HCT116 (cell line): ENCODE measurements around the gene CCL15.

Experiments
- ATF3 ChIP-seq: IDR thresholded peaks from 2 replicates; pipeline ENCODE4 v1.6.1; 2012
- CTCF ChIP-seq, 3 experiments: fragments of 200-600 bp in 1 of 3; sonication (generic) in 1 of 3; IDR thresholded peaks in 2 of 3; conservative IDR thresholded peaks in 1 of 3; 2 replicates each; pipeline ENCODE4 v1.5.1; 2012 to 2017; ENCODE audit warnings: low read depth in 2 of 3, low read length in 2 of 3, antibody characterized with exemption in 1 of 3, borderline replicate concordance in 1 of 3, control low read depth in 1 of 3, mild to moderate bottlenecking in 1 of 3, mixed read lengths in 1 of 3, mixed run types in 1 of 3, moderate library complexity in 1 of 3; ENCODE audit not compliant: insufficient read depth in 1 of 3
- EZH2 ChIP-seq: fragments of 200-600 bp; sonication (generic); IDR thresholded peaks from 2 replicates; pipeline ENCODE4 v1.6.1; 2017; ENCODE audit warnings: antibody characterized with exemption, mixed run types
- FOSL1 ChIP-seq: IDR thresholded peaks from 2 replicates; pipeline ENCODE4 v1.6.1; 2012; ENCODE audit warnings: low read depth
- MAX ChIP-seq: IDR thresholded peaks from 2 replicates; pipeline ENCODE4 v1.6.1; 2012
- POLR2A ChIP-seq: IDR thresholded peaks from 2 replicates; pipeline ENCODE4 v1.7.0; 2011; ENCODE audit warnings: borderline replicate concordance; ENCODE audit not compliant: insufficient read depth, insufficient read length; ENCODE audit errors: extremely low read depth
- POLR2AphosphoS5 ChIP-seq: IDR thresholded peaks from 2 replicates; pipeline ENCODE4 v1.6.1; 2011; ENCODE audit warnings: mild to moderate bottlenecking, low read depth, low read length, moderate library complexity
- SP1 ChIP-seq: IDR thresholded peaks from 2 replicates; pipeline ENCODE4 v1.6.1; 2012; ENCODE audit warnings: low read depth
- ZFX ChIP-seq: fragments of 450-650 bp; IDR thresholded peaks from 2 replicates; pipeline ENCODE4 v1.6.1; 2017

- no peak for TF ChIP-seq FOSL1
- TF ChIP-seq EZH2, result no peak
- no peak for TF ChIP-seq CTCF (IDR thresholded peaks at IDR 0.05 in 2 of 3, conservative IDR thresholded peaks at IDR 0.05 in 1 of 3; ENCODE audit: borderline replicate concordance in 1 of 3, insufficient read depth in 1 of 3, low read depth in 2 of 3, low read length in 2 of 3)
- TF ChIP-seq ATF3, result no peak
- no peak for TF ChIP-seq MAX
- TF ChIP-seq POLR2A, result no peak
- no peak for TF ChIP-seq ZFX
- no peak for TF ChIP-seq POLR2AphosphoS5
- TF ChIP-seq SP1, result no peak
Measured at GRCh38 chr17:35978346-35978745, 23.0 kb downstream of the CCL15 start.
